Neural cell (in vitro differentiated cells): ENCODE data around the gene UBAC2. TPM values are rescaled to one million over a fixed set of nuclear protein-coding genes. Genes with fewer than 3 reads are reported as not detected.

ENCODE experiments used
- H2AFZ ChIP-seq: fragments of 200-600, 300-800 bp; sonication (generic), shearing (Covaris generic); 2 replicates; pipeline ENCODE4 v1.6.0; 2014; ENCODE audit warnings: low read depth, mild to moderate bottlenecking, antibody characterized with exemption, low read length, moderate library complexity
- H3F3A ChIP-seq: fragments of 200-600 bp; shearing (Covaris generic); 2 replicates; pipeline ENCODE4 v1.6.1; 2016; ENCODE audit warnings: mild to moderate bottlenecking, moderate library complexity, mixed read lengths, antibody characterized with exemption, low read length; ENCODE audit not compliant: insufficient read depth, poor library complexity, severe bottlenecking
- H3K27ac ChIP-seq: fragments of 200-600, 300-800 bp; sonication (generic), shearing (Covaris generic); 2 replicates; pipeline ENCODE4 v1.5.1; 2014; ENCODE audit warnings: mild to moderate bottlenecking, low read length, moderate library complexity
- H3K27me3 ChIP-seq: fragments of 300-800, 200-600 bp; sonication (generic), shearing (Covaris generic); 2 replicates; pipeline ENCODE4 v1.6.0; 2014; ENCODE audit warnings: mild to moderate bottlenecking, low read depth, low read length, moderate library complexity; ENCODE audit not compliant: insufficient read depth
- H3K36me3 ChIP-seq: fragments of 300-800, 200-600 bp; sonication (generic), shearing (Covaris generic); 2 replicates; pipeline ENCODE4 v1.5.1; 2014; ENCODE audit warnings: mild to moderate bottlenecking, antibody characterized with exemption, low read length, moderate library complexity; ENCODE audit not compliant: insufficient read depth
- H3K4me2 ChIP-seq: fragments of 300-800, 200-600 bp; sonication (generic), shearing (Covaris generic); 2 replicates; pipeline ENCODE4 v1.6.0; 2014; ENCODE audit warnings: mild to moderate bottlenecking, low read length
- H3K4me3 ChIP-seq: fragments of 300-800, 200-600 bp; sonication (generic), shearing (Covaris generic); 2 replicates; pipeline ENCODE4 v1.5.1; 2014; ENCODE audit warnings: mild to moderate bottlenecking, low read length, moderate library complexity
- H3K79me2 ChIP-seq: fragments of 200-600 bp; shearing (Covaris generic); replicated peaks from 2 replicates; pipeline ENCODE4 v1.6.0; 2014; ENCODE audit warnings: mild to moderate bottlenecking, low read length, moderate library complexity; ENCODE audit not compliant: insufficient read depth
- H3K9ac ChIP-seq: fragments of 300-800, 200-600 bp; sonication (generic), shearing (Covaris generic); 2 replicates; pipeline ENCODE4 v1.6.1; 2016; ENCODE audit warnings: mild to moderate bottlenecking, low read length, mixed read lengths
- H3K9me2 ChIP-seq: fragments of 200-600 bp; shearing (Covaris generic); 2 replicates; pipeline ENCODE4 v1.6.1; 2016; ENCODE audit warnings: mild to moderate bottlenecking, low read length, mixed read lengths; ENCODE audit not compliant: insufficient read depth
- H3K9me3 ChIP-seq: fragments of 200-600, 300-800 bp; sonication (generic), shearing (Covaris generic); 2 replicates; pipeline ENCODE4 v1.6.1; 2016; ENCODE audit warnings: mild to moderate bottlenecking, mixed run types, low read length, moderate library complexity, mixed read lengths
- H4K20me1 ChIP-seq: fragments of 200-600 bp; shearing (Covaris generic); 2 replicates; pipeline ENCODE4 v1.6.1; 2016; ENCODE audit warnings: mild to moderate bottlenecking, mixed run types; ENCODE audit not compliant: insufficient read depth
- CTCF ChIP-seq: fragments of 450-650 bp; IDR thresholded peaks from 2 replicates; pipeline ENCODE4 v1.5.1; 2014; ENCODE audit warnings: antibody characterized with exemption, mild to moderate bottlenecking, moderate library complexity; ENCODE audit not compliant: poor library complexity, severe bottlenecking
- EP300 ChIP-seq: fragments of 450-650 bp; conservative IDR thresholded peaks from 2 replicates; pipeline ENCODE4 v1.6.1; 2014; ENCODE audit warnings: antibody characterized with exemption, mild to moderate bottlenecking, moderate library complexity; ENCODE audit not compliant: poor library complexity, severe bottlenecking
- EZH2 ChIP-seq: fragments of 200-600, 300-800 bp; shearing (Covaris generic), sonication (generic); IDR thresholded peaks from 2 replicates; pipeline ENCODE4 v1.6.1; 2014; ENCODE audit warnings: antibody characterized with exemption, low read length, borderline replicate concordance, mild to moderate bottlenecking; ENCODE audit not compliant: insufficient read depth, poor library complexity, severe bottlenecking
- MXI1 ChIP-seq: fragments of 450-650 bp; conservative IDR thresholded peaks from 2 replicates; pipeline ENCODE4 v1.6.1; 2014; ENCODE audit warnings: antibody characterized with exemption, mild to moderate bottlenecking; ENCODE audit not compliant: poor library complexity, severe bottlenecking
- POLR2AphosphoS5 ChIP-seq: IDR thresholded peaks from 2 replicates; pipeline ENCODE4 v1.6.1; 2012
- RAD21 ChIP-seq: fragments of 450-650 bp; conservative IDR thresholded peaks from 2 replicates; pipeline ENCODE4 v1.6.1; 2014; ENCODE audit warnings: antibody characterized with exemption, mild to moderate bottlenecking, moderate library complexity
- SMC3 ChIP-seq: fragments of 450-650 bp; conservative IDR thresholded peaks from 2 replicates; pipeline ENCODE4 v1.6.1; 2014; ENCODE audit warnings: antibody characterized with exemption, mild to moderate bottlenecking, moderate library complexity; ENCODE audit not compliant: poor library complexity
- TAF1 ChIP-seq: IDR thresholded peaks from 2 replicates; pipeline ENCODE4 v1.6.1; 2012; ENCODE audit warnings: low read depth
- polyA plus RNA-seq: library from polyadenylated mRNA; depleted of rRNA; stranded (reverse); fragments of >200 nt; gene quantifications from 2 replicates; pipeline ENCODE4 v1.2.3, GENCODE V29; 2014
- TF ChIP-seq, protein P1 (sequence below): IDR thresholded peaks from 2 replicates; pipeline ENCODE4 v1.6.1; 2012; ENCODE audit warnings: borderline replicate concordance

Gene UBAC2
- polyA plus RNA-seq, 1 donor from 2014 or later: 56.9 TPM

- H3K9me2 ChIP-seq: no peaks in the 10 kb centered on the region
- TF ChIP-seq RAD21 (no peak), EZH2 (no peak), POLR2AphosphoS5 (no peak), TAF1 (no peak), EP300 (no peak), MXI1 (no peak), SMC3 (no peak), CTCF (no peak)
- TF ChIP-seq, protein P1, sequence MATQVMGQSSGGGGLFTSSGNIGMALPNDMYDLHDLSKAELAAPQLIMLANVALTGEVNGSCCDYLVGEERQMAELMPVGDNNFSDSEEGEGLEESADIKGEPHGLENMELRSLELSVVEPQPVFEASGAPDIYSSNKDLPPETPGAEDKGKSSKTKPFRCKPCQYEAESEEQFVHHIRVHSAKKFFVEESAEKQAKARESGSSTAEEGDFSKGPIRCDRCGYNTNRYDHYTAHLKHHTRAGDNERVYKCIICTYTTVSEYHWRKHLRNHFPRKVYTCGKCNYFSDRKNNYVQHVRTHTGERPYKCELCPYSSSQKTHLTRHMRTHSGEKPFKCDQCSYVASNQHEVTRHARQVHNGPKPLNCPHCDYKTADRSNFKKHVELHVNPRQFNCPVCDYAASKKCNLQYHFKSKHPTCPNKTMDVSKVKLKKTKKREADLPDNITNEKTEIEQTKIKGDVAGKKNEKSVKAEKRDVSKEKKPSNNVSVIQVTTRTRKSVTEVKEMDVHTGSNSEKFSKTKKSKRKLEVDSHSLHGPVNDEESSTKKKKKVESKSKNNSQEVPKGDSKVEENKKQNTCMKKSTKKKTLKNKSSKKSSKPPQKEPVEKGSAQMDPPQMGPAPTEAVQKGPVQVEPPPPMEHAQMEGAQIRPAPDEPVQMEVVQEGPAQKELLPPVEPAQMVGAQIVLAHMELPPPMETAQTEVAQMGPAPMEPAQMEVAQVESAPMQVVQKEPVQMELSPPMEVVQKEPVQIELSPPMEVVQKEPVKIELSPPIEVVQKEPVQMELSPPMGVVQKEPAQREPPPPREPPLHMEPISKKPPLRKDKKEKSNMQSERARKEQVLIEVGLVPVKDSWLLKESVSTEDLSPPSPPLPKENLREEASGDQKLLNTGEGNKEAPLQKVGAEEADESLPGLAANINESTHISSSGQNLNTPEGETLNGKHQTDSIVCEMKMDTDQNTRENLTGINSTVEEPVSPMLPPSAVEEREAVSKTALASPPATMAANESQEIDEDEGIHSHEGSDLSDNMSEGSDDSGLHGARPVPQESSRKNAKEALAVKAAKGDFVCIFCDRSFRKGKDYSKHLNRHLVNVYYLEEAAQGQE: no peak
- no peaks in the 10 kb centered on the region for H3K36me3 ChIP-seq
- no peaks in the 10 kb centered on the region for H3K79me2 ChIP-seq
- H2AFZ ChIP-seq: no peak overlapping the region
- H4K20me1 ChIP-seq: no peaks in the 10 kb centered on the region
- H3K4me2 ChIP-seq: no peak overlapping the region
- no peaks in the 10 kb centered on the region for H3F3A ChIP-seq
- no peak overlapping the region for H3K4me3 ChIP-seq
- no peak overlapping the region for H3K27ac ChIP-seq
- H3K9me3 ChIP-seq: no peaks in the 10 kb centered on the region
- H3K9ac ChIP-seq: no peak overlapping the region
- no peaks in the 10 kb centered on the region for H3K27me3 ChIP-seq
Observed at GRCh38 chr13:99363949-99364348, 163.3 kb downstream of the UBAC2 start.

DNA sequence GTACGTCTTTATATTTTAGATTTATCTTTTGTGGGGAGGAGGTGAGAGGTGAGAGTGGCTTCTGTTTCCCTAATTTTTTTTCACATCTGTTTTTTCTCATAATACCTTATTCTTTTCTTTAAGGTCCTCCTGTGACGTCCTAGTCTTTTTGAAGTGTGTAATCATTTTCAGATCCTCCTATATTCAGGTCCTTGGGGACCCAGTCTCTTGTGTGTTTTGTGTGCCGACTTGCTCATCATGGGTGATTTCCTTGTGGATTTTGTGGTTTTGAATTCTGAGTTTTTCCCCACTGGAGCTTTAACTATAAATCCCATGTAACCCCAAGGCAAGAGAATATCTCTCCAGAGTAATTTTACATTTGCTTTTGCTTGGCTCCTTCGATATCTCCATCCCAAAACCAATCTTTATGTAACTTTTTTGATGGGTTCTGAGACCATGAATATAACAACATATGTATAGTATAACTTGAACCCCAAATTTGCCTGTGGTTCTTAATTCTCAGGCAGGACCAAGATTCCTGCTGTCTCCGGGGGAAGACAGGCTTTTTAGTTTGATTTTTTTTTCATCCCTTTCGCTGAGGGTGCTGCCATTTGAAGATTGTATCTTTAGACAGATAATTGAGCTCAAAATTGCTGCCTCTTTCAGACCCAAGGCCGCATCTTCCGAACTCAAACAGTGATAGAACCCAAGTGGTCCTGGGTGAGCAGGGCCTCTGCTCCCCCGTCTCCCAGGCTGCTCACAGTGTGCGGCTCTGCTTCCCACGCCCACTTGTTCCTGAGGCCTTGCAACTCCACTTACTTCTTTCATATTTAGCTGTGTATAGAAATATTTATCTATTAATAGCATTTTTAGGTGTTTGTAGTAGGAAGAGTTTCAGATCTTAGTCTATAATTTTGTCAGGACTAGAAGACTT is 165.7 kb downstream of the UBAC2 start:
- H3K4me3 ChIP-seq: no peak overlapping the region
- no peaks in the 10 kb centered on the region for H3K9me2 ChIP-seq
- no peaks in the 10 kb centered on the region for H3K9me3 ChIP-seq
- no peak overlapping the region for H2AFZ ChIP-seq
- H3F3A ChIP-seq: no peaks in the 10 kb centered on the region
- H3K27me3 ChIP-seq: no peaks in the 10 kb centered on the region
- H3K79me2 ChIP-seq: no peaks in the 10 kb centered on the region
- no peaks in the 10 kb centered on the region for H4K20me1 ChIP-seq
- no peak overlapping the region for H3K27ac ChIP-seq
- TF ChIP-seq TAF1: no peak
- TF ChIP-seq MXI1: no peak
- TF ChIP-seq EZH2: no peak
- no peak for TF ChIP-seq CTCF
- TF ChIP-seq EP300: no peak
- TF ChIP-seq, protein P1: no peak
- TF ChIP-seq RAD21: no peak
- TF ChIP-seq SMC3: no peak
- TF ChIP-seq POLR2AphosphoS5: no peak
- H3K36me3 ChIP-seq: no peaks in the 10 kb centered on the region
- no peak overlapping the region for H3K9ac ChIP-seq
- no peak overlapping the region for H3K4me2 ChIP-seq
